Fibroblast of mammary gland (primary cell): ENCODE results near the gene MT1HL1.

Experiments
- DNase-seq: peaks from one replicate; pipeline ENCODE4 v3.0.0-alpha.2; 2010; ENCODE audit warnings: low read depth
- H3K4me3 ChIP-seq: 2 replicates; pipeline ENCODE4 v1.5.1; 2011; ENCODE audit warnings: low read depth, mild to moderate bottlenecking, low read length, moderate library complexity; ENCODE audit not compliant: control insufficient read depth
- TF ChIP-seq, protein P1 (sequence below): conservative IDR thresholded peaks from 2 replicates; pipeline ENCODE4 v1.5.1; 2011; ENCODE audit warnings: low read depth, low read length, inconsistent platforms; ENCODE audit not compliant: control insufficient read depth, insufficient read depth

The MT1HL1 gene

DNA sequence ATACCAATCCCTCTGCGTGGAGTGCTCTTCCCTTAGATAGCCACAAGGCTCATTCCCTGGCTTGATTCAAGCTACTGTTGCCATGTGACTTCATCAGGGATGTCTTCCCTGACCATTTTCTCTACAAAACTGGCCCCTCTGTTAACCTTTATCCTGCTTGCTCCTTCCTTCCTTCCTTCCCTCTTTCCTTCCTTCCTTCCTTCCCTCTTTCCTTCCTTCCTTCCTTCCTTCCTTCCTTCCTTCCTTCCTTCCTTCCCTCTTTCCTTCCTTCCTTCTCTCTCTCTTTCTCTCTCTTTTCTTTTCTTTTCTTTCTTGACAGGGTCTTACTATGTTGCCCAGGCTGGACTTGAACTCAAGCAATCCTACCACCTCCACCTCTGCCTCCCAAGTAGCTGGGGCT, 31.5 kb upstream of the MT1HL1 start:
- no peak overlapping the region for H3K4me3 ChIP-seq
- TF ChIP-seq, protein P1, sequence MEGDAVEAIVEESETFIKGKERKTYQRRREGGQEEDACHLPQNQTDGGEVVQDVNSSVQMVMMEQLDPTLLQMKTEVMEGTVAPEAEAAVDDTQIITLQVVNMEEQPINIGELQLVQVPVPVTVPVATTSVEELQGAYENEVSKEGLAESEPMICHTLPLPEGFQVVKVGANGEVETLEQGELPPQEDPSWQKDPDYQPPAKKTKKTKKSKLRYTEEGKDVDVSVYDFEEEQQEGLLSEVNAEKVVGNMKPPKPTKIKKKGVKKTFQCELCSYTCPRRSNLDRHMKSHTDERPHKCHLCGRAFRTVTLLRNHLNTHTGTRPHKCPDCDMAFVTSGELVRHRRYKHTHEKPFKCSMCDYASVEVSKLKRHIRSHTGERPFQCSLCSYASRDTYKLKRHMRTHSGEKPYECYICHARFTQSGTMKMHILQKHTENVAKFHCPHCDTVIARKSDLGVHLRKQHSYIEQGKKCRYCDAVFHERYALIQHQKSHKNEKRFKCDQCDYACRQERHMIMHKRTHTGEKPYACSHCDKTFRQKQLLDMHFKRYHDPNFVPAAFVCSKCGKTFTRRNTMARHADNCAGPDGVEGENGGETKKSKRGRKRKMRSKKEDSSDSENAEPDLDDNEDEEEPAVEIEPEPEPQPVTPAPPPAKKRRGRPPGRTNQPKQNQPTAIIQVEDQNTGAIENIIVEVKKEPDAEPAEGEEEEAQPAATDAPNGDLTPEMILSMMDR = no peak
- DNase-seq = no peak

DNA sequence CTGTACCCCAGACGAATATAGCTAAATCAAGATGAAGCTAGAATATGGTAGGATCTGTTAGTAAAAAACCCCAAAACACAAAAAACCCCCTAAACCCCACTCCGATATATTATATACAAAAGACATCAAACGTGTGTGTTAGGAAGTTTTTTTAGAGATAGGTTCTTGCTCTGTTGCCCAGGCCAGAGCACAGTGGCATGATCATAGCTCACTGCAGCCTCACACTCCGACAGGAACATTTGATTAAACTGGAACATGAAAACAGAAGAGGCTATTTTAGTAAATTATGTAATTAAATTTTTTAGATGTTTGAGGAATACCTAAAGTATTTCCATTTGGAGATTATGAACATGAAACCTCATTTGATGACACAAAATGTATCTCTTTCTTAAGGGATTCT, 29.6 kb upstream of the MT1HL1 start:
- H3K4me3 ChIP-seq = no peak overlapping the region
- TF ChIP-seq, protein P1 = no peak
- no peak for DNase-seq

DNA sequence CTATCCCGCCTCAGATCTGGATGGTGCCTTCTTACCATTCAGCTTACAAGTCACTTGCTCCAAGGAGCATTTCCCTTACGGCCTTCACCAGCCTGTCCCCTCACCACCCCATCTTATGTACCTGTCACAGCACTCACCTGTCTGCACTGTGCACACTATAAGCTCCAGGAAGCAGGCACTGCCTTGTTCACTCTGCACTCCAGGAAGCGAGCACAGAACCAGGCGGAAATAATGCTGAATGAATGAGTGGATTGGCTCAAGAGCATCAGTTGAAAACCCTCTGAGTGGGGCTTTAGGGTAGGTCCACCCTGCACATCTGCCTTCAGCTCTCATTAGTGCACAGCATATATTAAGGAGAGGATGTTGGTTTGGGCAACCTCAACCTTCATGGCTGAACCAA, 28.8 kb upstream of the MT1HL1 start:
- TF ChIP-seq, protein P1 = no peak
- no peak overlapping the region for H3K4me3 ChIP-seq
- no peak for DNase-seq

DNA sequence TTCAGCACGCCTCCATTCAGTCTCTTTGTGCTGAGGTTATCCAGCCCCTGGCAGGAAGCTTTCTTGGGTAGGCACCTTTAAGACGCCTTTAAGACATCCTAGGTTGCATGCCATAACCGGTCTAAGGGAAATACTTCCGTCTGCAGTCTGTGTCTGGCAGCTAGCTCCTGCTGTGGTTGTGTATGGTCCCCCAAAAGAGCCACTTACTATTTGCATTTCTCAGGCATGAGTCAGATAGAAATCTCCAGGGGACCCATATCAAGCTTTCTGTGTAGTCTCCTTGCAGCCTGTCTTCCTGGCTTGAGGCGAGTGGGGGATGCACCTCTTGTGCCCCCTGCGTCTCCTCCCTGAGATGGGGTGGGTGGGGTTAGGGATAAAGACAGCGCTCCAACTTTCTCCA, 27.8 kb upstream of the MT1HL1 start:
- DNase-seq = no peak
- TF ChIP-seq, protein P1 = no peak
- H3K4me3 ChIP-seq = no peak overlapping the region

DNA sequence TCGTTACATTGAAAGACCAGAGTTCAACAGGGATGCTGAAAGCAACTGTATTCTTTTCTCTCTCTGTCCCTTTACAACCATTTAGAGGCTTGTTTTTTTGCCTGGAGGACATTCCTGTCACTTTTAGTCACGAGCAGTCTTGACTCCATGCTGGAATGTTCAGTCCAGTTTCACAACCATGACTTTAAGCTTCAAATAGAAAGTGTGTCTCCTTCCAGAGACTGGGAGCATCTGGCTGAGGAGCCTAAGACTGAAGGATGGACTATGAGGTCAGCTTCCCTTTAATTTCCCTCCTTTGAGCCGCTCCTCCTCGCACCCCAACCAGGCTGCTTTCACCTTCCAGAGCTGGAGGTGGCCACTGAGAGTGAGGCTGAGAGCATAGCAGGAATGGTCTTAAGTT, 27.2 kb upstream of the MT1HL1 start:
- no peak for DNase-seq
- TF ChIP-seq, protein P1 = no peak
- no peak overlapping the region for H3K4me3 ChIP-seq

DNA sequence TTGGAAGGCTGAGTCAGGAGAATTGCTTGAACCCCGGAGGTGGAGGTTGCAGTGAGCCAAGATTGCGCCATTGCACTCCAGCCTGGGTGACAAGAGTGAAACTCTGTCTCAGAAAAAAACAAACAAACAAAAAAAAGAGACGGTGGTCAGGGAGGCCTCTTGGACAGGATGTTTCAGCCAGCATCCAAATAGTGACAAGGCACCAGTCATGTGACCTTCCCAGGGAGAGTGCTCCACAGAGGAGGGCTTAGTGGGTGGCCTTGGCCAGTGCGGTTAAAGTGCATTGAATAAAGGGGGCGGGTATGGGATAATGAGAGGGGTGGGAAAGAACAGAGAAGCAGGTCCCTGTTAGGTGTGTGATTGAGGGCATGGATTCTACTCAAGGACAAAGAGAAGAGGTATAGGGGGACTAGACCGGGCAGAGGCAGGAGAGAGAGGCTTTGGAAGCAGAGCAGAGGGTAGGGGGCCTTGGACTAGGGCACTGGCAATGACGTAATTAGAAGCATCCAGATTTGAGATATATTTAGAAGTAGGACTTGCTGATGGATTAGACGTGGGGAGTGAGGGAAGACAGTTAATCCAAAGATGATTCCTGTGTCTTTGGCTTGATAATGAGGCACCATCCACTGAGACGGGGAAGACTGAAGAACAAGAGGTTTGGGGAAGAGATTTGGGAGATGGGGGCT, 25.8 kb upstream of the MT1HL1 start:
- no peak overlapping the region for H3K4me3 ChIP-seq
- no peak for DNase-seq
- TF ChIP-seq, protein P1 = no peak

DNA sequence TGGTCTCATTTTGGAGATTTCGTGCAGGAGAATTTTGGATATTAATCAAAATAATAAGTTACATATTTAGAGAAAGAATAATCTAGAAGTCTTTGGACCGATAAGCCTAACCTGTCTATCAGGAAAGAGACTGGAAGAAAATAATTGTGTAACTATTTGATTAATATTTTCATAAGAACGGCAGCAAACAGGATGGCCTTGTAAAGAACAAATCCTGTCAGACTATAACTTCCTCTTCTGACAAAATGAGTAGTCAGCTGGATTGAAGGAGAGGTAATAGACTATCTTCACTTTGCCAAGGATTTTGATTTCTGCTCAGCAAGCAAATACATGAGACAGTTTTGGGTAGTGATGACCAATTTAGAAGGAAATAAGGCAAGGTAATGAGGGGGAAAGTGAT, 25.0 kb upstream of the MT1HL1 start:
- no peak overlapping the region for H3K4me3 ChIP-seq
- TF ChIP-seq, protein P1 = no peak
- DNase-seq = no peak
